RWPE1 (cell line): ENCODE data around the gene ARID1A.

ENCODE experiments used
- CTCF ChIA-PET: fragments of 350-600 bp; sonication (Branson Sonifier 250); formaldehyde crosslinking; extraction: SDS; loops from one replicate; lab custom pipeline; 2021; lab: Yijun Ruan, JAX
- POLR2A ChIA-PET: fragments of 400-600 bp; formaldehyde crosslinking; extraction: SDS; loops from one replicate; lab custom pipeline; 2020; ENCODE audit warnings: antibody characterized with exemption; ENCODE audit not compliant: low non-redundant PET; lab: Yijun Ruan, JAX
- DNase-seq: peaks from one replicate; pipeline ENCODE4 v3.0.0; 2012; ENCODE audit warnings: low spot score
- H3K27ac ChIP-seq: fragments of 450-650 bp; 2 replicates; pipeline ENCODE4 v1.5.1; 2017
- TF ChIP-seq, protein P1 (sequence below): fragments of 450-650 bp; conservative IDR thresholded peaks from 2 replicates; pipeline ENCODE4 v1.5.1; 2017; ENCODE audit warnings: low read depth, mild to moderate bottlenecking

Gene ARID1A

DNA sequence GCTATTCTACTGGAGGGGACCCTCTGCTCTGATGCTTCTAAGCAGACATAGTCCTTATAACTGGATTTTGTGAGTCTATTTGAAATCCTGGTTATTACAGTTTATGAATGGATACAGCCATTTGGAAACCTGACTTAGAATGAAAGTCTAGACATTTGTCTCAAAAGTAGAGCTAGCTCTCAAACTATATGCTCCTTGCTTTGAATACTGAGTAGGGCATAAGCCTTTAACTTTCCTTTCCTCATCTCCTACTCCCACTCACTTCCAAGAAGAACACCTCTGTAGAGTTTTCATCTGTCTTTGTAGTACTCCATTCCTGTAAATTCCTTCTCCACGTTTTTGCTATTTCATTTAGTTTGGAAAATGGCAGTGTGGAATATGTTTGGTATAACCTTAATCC lies 9.0 kb upstream of the ARID1A start:
- TF ChIP-seq, protein P1, sequence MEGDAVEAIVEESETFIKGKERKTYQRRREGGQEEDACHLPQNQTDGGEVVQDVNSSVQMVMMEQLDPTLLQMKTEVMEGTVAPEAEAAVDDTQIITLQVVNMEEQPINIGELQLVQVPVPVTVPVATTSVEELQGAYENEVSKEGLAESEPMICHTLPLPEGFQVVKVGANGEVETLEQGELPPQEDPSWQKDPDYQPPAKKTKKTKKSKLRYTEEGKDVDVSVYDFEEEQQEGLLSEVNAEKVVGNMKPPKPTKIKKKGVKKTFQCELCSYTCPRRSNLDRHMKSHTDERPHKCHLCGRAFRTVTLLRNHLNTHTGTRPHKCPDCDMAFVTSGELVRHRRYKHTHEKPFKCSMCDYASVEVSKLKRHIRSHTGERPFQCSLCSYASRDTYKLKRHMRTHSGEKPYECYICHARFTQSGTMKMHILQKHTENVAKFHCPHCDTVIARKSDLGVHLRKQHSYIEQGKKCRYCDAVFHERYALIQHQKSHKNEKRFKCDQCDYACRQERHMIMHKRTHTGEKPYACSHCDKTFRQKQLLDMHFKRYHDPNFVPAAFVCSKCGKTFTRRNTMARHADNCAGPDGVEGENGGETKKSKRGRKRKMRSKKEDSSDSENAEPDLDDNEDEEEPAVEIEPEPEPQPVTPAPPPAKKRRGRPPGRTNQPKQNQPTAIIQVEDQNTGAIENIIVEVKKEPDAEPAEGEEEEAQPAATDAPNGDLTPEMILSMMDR: no peak
- DNase-seq: no peak
- no peak overlapping the region for H3K27ac ChIP-seq
- CTCF ChIA-PET: no interaction called here
- POLR2A ChIA-PET: no interaction called here

DNA sequence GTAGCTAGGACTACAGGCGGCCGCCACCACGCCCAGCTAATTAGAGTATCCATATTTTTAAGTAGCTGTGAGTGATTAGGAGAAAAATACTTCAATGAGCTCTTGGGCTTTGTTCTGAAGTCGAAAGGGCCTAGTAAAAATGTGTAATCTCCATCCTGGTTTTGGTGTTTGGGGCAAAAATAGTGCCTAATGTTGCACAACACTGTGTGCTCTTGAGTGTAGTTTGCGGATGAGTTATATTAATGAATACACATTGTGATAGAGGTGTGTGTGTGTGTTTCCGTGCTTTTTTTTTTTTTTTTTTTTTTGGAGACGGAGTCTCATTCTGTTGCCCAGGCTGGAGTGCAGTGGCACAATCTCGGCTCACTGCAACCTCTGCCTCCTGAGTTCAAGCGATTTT lies 6.3 kb upstream of the ARID1A start:
- CTCF ChIA-PET: interaction anchor here (1.2 to 2.0 kb wide), 2 partner anchors 87 to 99 kb away, joined by 5 to 9 read pairs; no protein-coding TSS in a partner anchor
- POLR2A ChIA-PET: no interaction called here
- no peak overlapping the region for H3K27ac ChIP-seq
- TF ChIP-seq, protein P1: no peak
- no peak for DNase-seq

DNA sequence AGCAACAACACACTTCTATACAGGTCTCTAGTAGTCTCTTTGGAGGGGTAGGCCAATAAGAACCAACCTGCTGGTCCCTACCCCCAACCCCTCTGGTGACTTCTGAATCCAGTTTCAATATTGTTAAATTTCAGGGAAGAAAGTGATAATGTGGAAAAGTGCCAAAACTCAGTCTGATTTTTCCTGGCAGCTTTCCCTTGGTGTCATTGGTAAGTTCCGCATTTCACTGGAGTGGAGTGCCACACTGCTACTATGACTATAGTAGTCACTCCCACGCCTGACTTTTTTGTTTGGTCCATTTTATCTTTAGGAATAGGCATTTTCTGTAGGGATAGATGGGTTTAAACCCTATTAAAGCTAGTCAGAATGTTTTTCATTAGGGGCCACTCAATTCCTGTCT lies 5.7 kb upstream of the ARID1A start:
- no peak overlapping the region for H3K27ac ChIP-seq
- TF ChIP-seq, protein P1: no peak
- CTCF ChIA-PET: interaction anchor here (1.2 to 3.6 kb wide), 3 partner anchors 13 to 99 kb away, joined by 5 to 21 read pairs (median 9); no protein-coding TSS in a partner anchor
- POLR2A ChIA-PET: no interaction called here
- no peak for DNase-seq

DNA sequence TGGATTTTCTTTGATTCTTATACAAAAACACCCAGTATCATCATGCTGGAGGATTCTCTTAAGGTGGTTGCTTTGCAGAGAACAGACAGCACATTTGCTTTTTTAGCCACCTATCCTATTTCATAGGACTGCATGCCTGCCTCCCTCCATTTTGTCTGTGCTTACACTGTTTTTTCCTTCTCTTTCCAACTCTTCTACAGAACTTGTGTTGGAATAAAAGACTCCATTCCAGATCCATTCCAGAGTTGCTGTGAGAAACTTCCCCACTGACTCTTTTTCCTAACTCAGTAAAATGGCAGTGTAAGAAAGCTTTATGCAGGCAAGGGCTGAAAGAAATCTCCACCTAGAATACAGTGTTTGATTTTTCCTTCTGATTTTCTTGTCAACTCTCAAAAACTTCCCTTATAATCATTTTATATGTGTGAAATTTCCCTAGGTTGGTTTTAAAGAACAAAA lies 5.2 kb upstream of the ARID1A start:
- no peak for DNase-seq
- TF ChIP-seq, protein P1: no peak

DNA sequence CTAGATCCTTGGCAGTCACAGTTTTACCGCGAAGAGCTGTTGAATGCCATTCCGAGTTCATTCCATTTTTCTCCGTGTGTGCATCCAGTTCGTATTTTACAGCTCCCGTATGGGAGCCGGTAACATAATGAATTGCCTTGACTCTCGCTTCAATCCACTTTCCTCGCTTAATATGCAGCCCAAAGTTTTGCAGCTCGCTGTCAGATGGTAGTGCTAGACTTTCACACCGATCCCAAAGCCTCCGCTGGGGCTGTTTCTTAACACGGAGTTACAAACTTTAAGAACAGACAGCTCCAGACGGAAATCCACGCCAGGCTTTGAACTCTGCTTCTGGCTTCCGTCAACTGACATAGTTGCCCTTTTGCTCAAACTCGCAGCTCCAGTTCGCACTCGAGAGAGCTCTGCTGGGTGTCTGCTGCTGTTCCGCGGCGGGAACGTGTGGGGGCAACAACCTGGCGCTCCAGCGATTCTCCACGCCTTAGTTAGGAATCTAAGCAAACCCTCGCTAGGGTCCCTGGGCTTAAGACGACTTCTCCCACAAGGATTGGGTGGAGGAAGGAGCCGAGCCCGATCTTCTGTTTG lies 3.5 kb upstream of the ARID1A start:
- TF ChIP-seq, protein P1: peak; percentile 30; the same call in 1 of the 2 replicates
- peak overlapping the region; percentile 99 for H3K27ac ChIP-seq
- ChIA-PET CTCF (interaction anchor here (0.6 to 3.6 kb wide), 5 partner anchors 9 to 186 kb away, joined by 3 to 21 read pairs (median 6); no protein-coding TSS in a partner anchor), POLR2A (interaction anchor here (0.5 to 0.9 kb wide), 2 partner anchors 9 to 94 kb away, joined by 3 read pairs; no protein-coding TSS in a partner anchor)
- DNase-seq: peak; percentile 69

More for the DNA sequence above, 5.2 kb upstream of the ARID1A start:
- ChIA-PET POLR2A (interaction anchor here (0.6 kb wide), 1 partner anchor 10 kb away, joined by 3 read pairs; no protein-coding TSS in a partner anchor), CTCF (interaction anchor here (1.2 to 3.6 kb wide), 3 partner anchors 13 to 98 kb away, joined by 5 to 21 read pairs (median 9); no protein-coding TSS in a partner anchor)
- no peak overlapping the region for H3K27ac ChIP-seq

DNA sequence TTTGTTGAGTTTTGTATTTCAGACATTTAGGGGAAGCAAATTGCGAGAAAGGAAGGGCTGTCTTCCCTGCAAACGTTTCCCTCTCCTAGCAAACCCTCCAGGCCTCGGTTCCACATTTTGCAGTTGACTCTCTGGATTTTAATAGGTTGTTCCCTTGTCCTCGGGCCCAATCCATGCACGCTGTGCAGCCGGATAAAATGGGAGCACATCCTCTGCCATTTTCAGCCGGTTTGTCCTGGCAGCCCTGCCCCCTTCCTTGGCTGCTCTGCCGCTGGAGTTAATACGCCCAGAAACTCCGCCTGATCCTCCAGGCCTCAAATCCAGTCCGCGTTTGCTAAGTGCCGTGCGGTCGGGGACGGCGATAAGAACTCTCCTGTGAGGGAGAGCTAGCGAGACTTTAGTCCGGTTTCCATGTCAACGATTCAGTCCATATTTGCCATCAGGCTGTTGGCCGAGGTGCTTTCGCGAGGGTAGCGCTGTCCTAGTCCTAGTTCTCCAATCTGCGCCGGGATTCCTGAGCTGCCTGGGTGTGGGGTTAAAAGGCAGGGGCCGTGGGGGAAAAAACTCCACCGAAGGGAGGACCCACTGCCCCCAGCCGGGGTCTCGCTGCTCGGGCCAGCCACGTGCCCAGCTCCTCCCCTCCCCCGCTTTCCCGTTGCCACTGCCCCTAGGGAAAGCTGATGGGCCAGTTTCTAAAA lies 2.9 kb upstream of the ARID1A start:
- H3K27ac ChIP-seq: peak overlapping the region; percentile 99
- ChIA-PET POLR2A (interaction anchor here (0.5 to 1.2 kb wide), 4 partner anchors 8 to 95 kb away, joined by 3 to 6 read pairs (median 4); partner anchors contain the start of gene PIGV), CTCF (interaction anchor here (0.5 to 3.6 kb wide), 4 partner anchors 9 to 28 kb away, joined by 3 to 21 read pairs (median 6); no protein-coding TSS in a partner anchor)
- TF ChIP-seq, protein P1: no peak
- peak; percentile 87 for DNase-seq
